GM23338 (cell line): ENCODE data around the gene ADAM8. TPM values are rescaled to one million over a fixed set of nuclear protein-coding genes. Genes with fewer than 3 reads are reported as not detected.

Experiments used
- ATAC-seq: fragments of 200-7000 bp; cut with Tn5 transposase; 3 replicates; pipeline ENCODE4 v1.9.1; 2020
- DNase-seq: peaks from one replicate; pipeline ENCODE4 v3.0.0-alpha.2; 2015; ENCODE audit warnings: low spot score
- H2AFZ ChIP-seq: fragments of 200-600 bp; sonication (generic); 2 replicates; pipeline ENCODE4 v1.8.0; 2016; ENCODE audit warnings: antibody characterized with exemption, mild to moderate bottlenecking, moderate library complexity
- H3F3A ChIP-seq: fragments of 200-600 bp; sonication (generic); replicated peaks from 2 replicates; pipeline ENCODE4 v1.8.0; 2017; ENCODE audit warnings: antibody characterized with exemption, mixed run types, low read depth
- H3K27ac ChIP-seq: fragments of 200-600 bp; sonication (generic); 2 replicates; pipeline ENCODE4 v1.6.1; 2016; ENCODE audit warnings: low read depth
- H3K27me3 ChIP-seq: fragments of 200-600 bp; sonication (generic); 2 replicates; pipeline ENCODE4 v1.8.0; 2016; ENCODE audit warnings: mild to moderate bottlenecking, mixed run types, moderate library complexity; ENCODE audit not compliant: insufficient read depth
- H3K36me3 ChIP-seq: fragments of 200-600 bp; sonication (generic); 2 replicates; pipeline ENCODE4 v1.8.0; 2016; ENCODE audit warnings: mild to moderate bottlenecking; ENCODE audit not compliant: insufficient read depth
- H3K4me1 ChIP-seq: fragments of 200-600 bp; sonication (generic); 2 replicates; pipeline ENCODE4 v1.8.0; 2016; ENCODE audit warnings: mild to moderate bottlenecking, moderate library complexity; ENCODE audit not compliant: insufficient read depth
- H3K4me2 ChIP-seq: fragments of 200-600 bp; sonication (generic); 2 replicates; pipeline ENCODE4 v1.7.1; 2017; ENCODE audit warnings: mixed run types
- H3K4me3 ChIP-seq: fragments of 200-600 bp; sonication (generic); 2 replicates; pipeline ENCODE4 v1.6.1; 2016; ENCODE audit warnings: mixed run types
- H3K79me2 ChIP-seq: fragments of 200-600 bp; sonication (generic); replicated peaks from 2 replicates; pipeline ENCODE4 v1.8.0; 2017; ENCODE audit warnings: mild to moderate bottlenecking; ENCODE audit not compliant: insufficient read depth
- H3K9me2 ChIP-seq: fragments of 200-600 bp; sonication (generic); 2 replicates; pipeline ENCODE4 v1.8.0; 2017; ENCODE audit not compliant: insufficient read depth
- H4K20me1 ChIP-seq: fragments of 200-600 bp; sonication (generic); replicated peaks from 2 replicates; pipeline ENCODE4 v1.8.0; 2017; ENCODE audit warnings: mild to moderate bottlenecking; ENCODE audit not compliant: insufficient read depth
- H3K27ac Mint-ChIP-seq: 2 replicates; pipeline ENCODE4 v1.8.0; 2020; ENCODE audit warnings: inconsistent platforms, mild to moderate bottlenecking, moderate library complexity, mixed read lengths
- H3K27me3 Mint-ChIP-seq: 3 replicates; pipeline ENCODE4 v1.8.0; 2022; ENCODE audit warnings: low read depth, mild to moderate bottlenecking, moderate library complexity, mixed read lengths, inconsistent platforms; ENCODE audit not compliant: insufficient read depth, poor library complexity
- H3K36me3 Mint-ChIP-seq: 3 replicates; pipeline ENCODE4 v1.8.0; 2021; ENCODE audit warnings: low read depth, mild to moderate bottlenecking, inconsistent platforms, moderate library complexity, mixed read lengths
- H3K4me1 Mint-ChIP-seq: 3 replicates; pipeline ENCODE4 v1.8.0; 2020; ENCODE audit warnings: mild to moderate bottlenecking, inconsistent platforms, mixed read lengths
- H3K4me3 Mint-ChIP-seq: 3 replicates; pipeline ENCODE4 v1.8.0; 2021; ENCODE audit warnings: moderate library complexity, mild to moderate bottlenecking, inconsistent platforms, mixed read lengths
- H3K9me3 Mint-ChIP-seq: 3 replicates; pipeline ENCODE4 v1.8.0; 2020; ENCODE audit warnings: moderate library complexity, mild to moderate bottlenecking, inconsistent platforms, mixed read lengths
- ETS1 ChIP-seq: IDR thresholded peaks from 2 replicates; pipeline ENCODE4 v1.6.1; 2016; ENCODE audit warnings: antibody characterized with exemption
- EZH2phosphoT487 ChIP-seq: fragments of 200-600 bp; sonication (generic); IDR thresholded peaks from one replicate; pipeline ENCODE4 v1.8.1; 2018; ENCODE audit warnings: antibody characterized with exemption; ENCODE audit not compliant: unreplicated experiment
- JUNB ChIP-seq: IDR thresholded peaks from one replicate; pipeline ENCODE4 v1.6.1; 2016; ENCODE audit warnings: antibody characterized with exemption; ENCODE audit not compliant: unreplicated experiment
- REST ChIP-seq: IDR thresholded peaks from one replicate; pipeline ENCODE4 v1.6.1; 2018; ENCODE audit warnings: antibody characterized with exemption; ENCODE audit not compliant: unreplicated experiment
- ZNF114 ChIP-seq: fragments of 250-450 bp; sonication (Bioruptor Pico); IDR thresholded peaks from 2 replicates; pipeline ENCODE4 v1.5.0; 2020; ENCODE audit warnings: mild to moderate bottlenecking, moderate library complexity
- polyA plus RNA-seq: library from polyadenylated mRNA; unstranded; fragments of >200 nt; fragmentation: Nextera tagmentation; extraction: Ambion mirVana; gene quantifications from 2 replicates; pipeline ENCODE4 v1.2.1, GENCODE V29; 2016
- total RNA-seq: library from RNA; depleted of rRNA; stranded (reverse); fragments of >200 nt; shearing (Covaris generic); gene quantifications from 2 replicates; pipeline ENCODE4 v1.2.3, GENCODE V29; 2014

Gene ADAM8
- total and polyA plus RNA-seq, 2 experiments from 2014 or later: 1.9 to 5.5 TPM

GRCh38 chr10:133270204-133270603, 6.5 kb downstream of the ADAM8 start:
- no peaks in the 10 kb centered on the region for H3K79me2 ChIP-seq
- H3K4me1 Mint-ChIP-seq: no peaks in the 10 kb centered on the region; the same call in 2 of the 3 replicates
- no peaks in the 10 kb centered on the region for H3K4me1 ChIP-seq
- H3K4me3 Mint-ChIP-seq: no peak overlapping the region
- ATAC-seq (no peak), DNase-seq (no peak)
- no peaks in the 10 kb centered on the region for H3K27me3 ChIP-seq
- H3K4me2 ChIP-seq: no peak overlapping the region
- H3K27me3 Mint-ChIP-seq: peaks cover 6% of the 10 kb centered on the region
- H4K20me1 ChIP-seq: no peaks in the 10 kb centered on the region
- no peaks in the 10 kb centered on the region for H3K9me3 Mint-ChIP-seq
- H3K36me3 Mint-ChIP-seq: peaks cover 3% of the 10 kb centered on the region; the same call in 1 of the 3 replicates
- H3K4me3 ChIP-seq: no peak overlapping the region
- H3K27ac ChIP-seq: no peak overlapping the region
- TF ChIP-seq JUNB (no peak), ETS1 (no peak), EZH2phosphoT487 (no peak)
- no peak overlapping the region for H2AFZ ChIP-seq
- no peaks in the 10 kb centered on the region for H3K36me3 ChIP-seq
- H3F3A ChIP-seq: no peaks in the 10 kb centered on the region
- H3K9me2 ChIP-seq: no peaks in the 10 kb centered on the region
- no peak overlapping the region for H3K27ac Mint-ChIP-seq

GRCh38 chr10:133269367-133269766, 7.3 kb downstream of the ADAM8 start:
- peaks cover 6% of the 10 kb centered on the region for H3K27me3 Mint-ChIP-seq
- Histone ChIP-seq H3K36me3 (no peaks in the 10 kb centered on the region), H3K27ac (no peak overlapping the region), H4K20me1 (no peaks in the 10 kb centered on the region), H3K79me2 (no peaks in the 10 kb centered on the region), H3K27me3 (no peaks in the 10 kb centered on the region), H3K9me2 (no peaks in the 10 kb centered on the region), H3K4me2 (no peak overlapping the region), H3K4me3 (no peak overlapping the region), H3K4me1 (no peaks in the 10 kb centered on the region), H3F3A (no peaks in the 10 kb centered on the region), H2AFZ (no peak overlapping the region)
- H3K36me3 Mint-ChIP-seq: peaks cover 3% of the 10 kb centered on the region; the same call in 1 of the 3 replicates
- TF ChIP-seq ZNF114 (CRISPR knock-in tag): no peak
- TF ChIP-seq EZH2phosphoT487: no peak
- no peak for TF ChIP-seq ETS1
- no peak for TF ChIP-seq REST
- no peak for TF ChIP-seq JUNB
- H3K4me1 Mint-ChIP-seq: no peaks in the 10 kb centered on the region; the same call in 2 of the 3 replicates
- DNase-seq (no peak), ATAC-seq (no peak)
- no peak overlapping the region for H3K4me3 Mint-ChIP-seq
- H3K27ac Mint-ChIP-seq: no peak overlapping the region
- no peaks in the 10 kb centered on the region for H3K9me3 Mint-ChIP-seq
